CD4-positive, alpha-beta T cell treated with Interferon gamma for 1 hour (primary cell): ENCODE measurements around the gene RAB20.

Experiments
- DNase-seq: peaks from one replicate; pipeline ENCODE4 v3.0.0-alpha.2; 2020

RAB20 gene

DNA sequence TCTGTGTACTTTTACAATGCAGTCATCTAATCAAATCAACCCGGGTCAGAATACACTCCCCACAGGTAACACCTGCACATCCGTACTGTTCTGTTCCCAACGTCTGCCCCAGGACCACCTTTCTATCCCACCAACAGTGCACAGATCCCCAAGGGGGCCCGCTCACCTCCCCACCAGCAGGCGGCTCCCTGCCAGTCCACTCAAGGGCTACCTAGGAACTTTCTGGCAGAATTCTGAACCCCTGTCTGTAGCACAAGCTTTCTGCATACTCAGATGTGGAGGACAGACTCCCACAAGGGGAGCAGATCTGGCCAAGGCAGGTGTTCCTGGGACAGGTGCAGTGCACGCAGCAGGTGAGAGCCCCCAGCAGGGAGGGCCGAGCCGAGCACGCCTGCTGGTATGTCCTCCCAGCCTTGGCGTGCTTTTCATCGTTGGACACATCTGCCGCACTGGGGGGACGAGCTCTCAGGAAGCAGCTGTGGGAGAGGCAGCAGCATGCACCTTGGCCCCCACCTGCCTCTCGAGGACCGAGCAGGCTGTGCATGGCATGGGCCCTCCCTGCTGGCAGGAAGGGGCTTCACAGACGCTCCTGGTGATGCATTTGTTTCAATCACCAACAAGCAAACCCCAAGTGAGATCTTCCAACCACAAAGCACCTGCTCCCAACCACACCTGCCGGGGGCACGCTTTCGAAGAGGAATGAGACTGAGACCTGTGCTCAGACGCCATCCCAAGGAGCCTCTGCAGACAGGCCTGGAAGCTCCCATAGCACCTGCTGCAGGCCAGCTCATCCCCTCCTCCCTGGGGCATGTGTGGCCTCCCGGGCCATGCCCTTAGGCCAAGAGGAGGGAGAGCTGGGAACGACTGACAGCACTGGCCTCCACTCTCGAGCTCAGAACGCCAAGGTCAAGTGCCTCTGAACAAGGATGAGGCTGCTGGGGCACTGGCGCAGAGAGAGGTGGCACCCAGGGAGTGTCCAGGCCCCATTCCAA, 35.9 kb downstream of the RAB20 start:
- peak; percentile 16 for DNase-seq

- DNase-seq, result no peak
Observed at GRCh38 chr13:110524541-110525257, 36.8 kb downstream of the RAB20 start.

DNA sequence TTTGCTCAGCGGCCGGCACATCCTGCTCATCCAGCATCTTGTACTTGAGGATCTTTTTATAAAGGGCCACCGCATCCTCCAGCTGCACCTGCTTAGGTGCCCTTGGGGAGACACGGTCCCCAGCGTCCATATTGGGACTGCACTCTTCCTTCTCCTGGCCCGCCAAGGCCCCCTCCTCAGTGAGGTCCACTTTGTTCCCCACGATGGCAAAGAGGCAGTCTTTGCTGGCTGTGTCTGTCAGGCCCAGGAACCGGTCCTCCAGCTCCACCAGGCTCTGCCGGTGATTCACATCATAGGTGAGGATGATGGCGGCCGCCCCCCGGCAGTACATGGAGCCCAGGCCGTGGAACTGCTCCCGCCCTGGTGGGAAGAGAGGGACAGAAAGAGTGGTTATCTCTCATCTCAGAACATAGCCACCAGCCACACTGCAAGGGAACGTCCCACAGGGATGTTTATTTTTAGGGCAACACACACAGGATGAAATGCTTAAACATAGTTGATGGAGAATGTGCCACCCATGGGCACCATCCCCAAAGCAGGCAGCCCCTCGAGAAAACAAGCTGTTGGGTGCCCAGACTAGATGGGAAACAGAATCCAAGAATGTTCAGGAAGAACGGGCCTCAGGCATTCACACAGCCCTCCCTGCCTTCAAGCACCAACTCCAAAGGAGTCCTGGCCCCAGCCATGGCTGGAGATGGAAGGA, 37.5 kb downstream of the RAB20 start:
- no peak for DNase-seq

GRCh38 chr13:110523180-110523579, 38.3 kb downstream of the RAB20 start:
- DNase-seq, result no peak

DNA sequence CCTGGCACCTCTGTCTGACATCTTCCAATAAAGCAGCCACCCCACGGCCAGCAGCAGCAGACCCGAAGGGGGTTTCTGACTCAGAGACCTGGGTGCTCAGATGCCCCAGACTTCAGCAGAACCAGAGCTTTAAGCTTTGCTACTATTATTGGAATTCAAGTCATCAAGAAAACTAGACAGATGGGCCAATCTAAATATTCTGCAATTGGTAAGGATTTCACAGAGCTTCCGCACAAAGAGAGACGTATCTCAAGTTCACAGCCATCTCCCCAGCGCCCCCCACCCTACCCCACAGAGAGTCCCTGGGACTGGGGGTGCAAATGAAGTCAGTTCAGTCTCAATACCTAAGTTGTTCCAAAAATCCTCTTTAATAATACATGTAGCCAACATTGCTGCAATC, 38.8 kb downstream of the RAB20 start:
- no peak for DNase-seq

DNA sequence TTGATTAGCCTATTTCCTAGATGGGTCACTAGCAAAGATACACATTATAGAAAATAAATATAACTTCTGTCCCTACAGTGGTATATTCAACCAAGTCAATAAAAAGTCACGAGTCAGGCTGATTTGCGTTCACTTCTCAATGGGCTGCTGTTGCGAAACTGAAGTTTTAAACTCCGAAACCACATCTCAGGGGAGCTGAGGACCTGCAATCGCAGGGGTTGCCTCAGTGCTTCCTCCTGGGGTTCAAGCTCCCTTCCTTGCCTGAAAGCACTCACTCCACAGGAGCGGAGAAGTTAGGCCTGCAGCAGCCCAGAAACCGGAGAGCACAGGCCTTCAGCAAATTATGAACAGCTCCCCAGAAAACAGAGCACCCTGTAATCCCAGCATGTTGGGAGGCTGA, 39.6 kb downstream of the RAB20 start:
- peak; percentile 61 for DNase-seq

GRCh38 chr13:110521296-110521680, 40.2 kb downstream of the RAB20 start:
- no peak for DNase-seq

- DNase-seq, result peak; percentile 75
Observed at GRCh38 chr13:110520431-110521295, 40.9 kb downstream of the RAB20 start.

DNA sequence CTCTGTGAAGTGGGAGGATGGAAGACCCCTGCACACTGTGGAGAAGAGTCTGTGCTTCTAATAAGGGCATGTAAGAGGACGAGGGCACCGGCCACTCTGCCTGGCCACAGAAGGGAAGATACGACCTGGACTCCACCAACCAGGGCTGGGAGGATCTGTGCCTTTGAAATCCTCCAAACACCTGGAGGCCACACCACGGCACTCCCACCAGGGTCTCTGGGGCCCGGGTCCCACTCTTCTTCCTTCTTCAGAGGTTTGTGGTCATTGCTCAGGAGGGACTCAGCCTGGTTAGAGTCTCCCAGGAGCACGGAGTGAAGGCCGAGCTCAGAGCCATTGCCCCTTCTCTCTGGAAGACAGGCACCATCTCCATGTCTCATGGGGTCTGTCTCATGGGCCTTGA, 42.0 kb downstream of the RAB20 start:
- no peak for DNase-seq

DNA sequence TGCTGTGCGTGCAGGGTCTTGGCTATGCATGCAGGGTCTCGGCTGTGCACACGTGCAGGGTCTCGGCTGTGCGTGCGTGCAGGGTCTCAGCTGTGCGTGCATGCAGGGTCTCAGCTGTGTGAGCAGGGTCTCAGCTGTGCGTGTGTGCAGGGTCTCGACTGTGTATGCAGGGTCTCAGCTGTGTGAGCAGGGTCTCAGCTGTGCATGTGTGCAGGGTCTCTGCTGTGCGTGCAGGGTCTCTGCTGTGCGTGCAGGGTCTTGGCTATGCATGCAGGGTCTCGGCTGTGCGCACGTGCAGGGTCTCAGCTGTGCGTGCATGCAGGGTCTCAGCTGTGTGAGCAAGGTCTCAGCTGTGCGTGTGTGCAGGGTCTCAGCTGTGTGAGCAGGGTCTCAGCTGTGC, 42.5 kb downstream of the RAB20 start:
- DNase-seq, result no peak

- DNase-seq, result no peak
Observed at GRCh38 chr13:110518571-110518970, 43.0 kb downstream of the RAB20 start.

DNA sequence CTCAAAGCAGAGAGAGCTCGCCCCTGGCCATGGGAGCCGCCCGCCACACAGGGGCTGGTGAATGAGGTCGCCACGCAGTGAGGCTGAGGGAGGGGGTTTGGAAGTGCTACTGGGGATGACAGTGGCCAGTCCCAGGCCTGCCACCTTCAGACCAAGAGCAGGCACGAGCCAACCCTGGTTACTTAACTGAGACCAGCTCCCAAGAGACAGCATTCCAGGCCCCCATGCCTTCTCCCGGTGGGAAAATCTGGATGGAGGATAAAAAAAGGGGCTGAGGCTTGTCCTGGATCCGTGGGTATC, 43.3 kb downstream of the RAB20 start:
- DNase-seq, result no peak

- no peak for DNase-seq
Observed at GRCh38 chr13:110517505-110518225, 43.9 kb downstream of the RAB20 start.

DNA sequence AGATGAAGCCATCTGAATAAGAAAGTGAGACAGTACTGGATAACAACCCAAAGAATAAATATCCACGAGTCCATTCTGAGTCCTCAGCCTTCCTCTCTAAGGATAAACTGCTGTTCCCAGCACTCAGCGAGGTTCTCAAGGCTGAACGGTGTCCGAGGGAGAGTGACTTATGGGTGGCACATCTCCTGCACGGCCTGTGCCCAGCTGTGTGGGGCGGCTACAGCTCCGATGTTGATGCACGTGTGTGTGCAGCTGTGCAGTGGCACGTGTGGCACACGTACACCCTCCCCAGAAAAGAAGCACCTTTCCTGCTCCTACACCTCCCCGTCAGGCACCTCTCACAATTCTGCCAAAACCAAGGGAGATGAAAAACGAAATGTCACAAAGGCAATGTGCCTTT, 45.0 kb downstream of the RAB20 start:
- DNase-seq, result no peak

DNA sequence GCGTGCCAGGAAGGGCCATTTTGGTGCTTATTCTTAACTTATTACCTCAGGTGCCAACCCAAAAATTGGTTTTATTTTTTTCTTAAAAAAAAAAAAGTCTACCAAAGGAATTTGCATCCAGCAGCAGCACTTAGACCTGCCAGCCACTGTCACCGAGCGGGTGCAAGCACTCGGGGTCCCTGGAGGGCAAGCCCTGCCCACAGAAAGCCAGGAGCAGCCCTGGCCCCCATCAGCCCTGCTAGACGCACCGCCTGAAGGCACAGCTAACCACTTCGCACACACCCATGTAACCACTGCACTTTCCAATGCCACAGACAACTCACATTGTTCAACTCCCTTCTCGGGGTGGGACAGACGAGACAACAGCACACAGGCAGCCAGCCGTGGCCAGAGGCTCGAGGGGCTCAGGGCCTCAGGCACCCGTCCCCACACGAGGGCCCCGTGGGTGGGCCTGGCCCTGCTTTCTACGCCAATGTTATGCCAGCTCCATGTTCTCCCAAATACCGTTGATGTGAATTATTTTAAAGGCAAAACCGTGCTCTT, 49.3 kb downstream of the RAB20 start:
- no peak for DNase-seq

DNA sequence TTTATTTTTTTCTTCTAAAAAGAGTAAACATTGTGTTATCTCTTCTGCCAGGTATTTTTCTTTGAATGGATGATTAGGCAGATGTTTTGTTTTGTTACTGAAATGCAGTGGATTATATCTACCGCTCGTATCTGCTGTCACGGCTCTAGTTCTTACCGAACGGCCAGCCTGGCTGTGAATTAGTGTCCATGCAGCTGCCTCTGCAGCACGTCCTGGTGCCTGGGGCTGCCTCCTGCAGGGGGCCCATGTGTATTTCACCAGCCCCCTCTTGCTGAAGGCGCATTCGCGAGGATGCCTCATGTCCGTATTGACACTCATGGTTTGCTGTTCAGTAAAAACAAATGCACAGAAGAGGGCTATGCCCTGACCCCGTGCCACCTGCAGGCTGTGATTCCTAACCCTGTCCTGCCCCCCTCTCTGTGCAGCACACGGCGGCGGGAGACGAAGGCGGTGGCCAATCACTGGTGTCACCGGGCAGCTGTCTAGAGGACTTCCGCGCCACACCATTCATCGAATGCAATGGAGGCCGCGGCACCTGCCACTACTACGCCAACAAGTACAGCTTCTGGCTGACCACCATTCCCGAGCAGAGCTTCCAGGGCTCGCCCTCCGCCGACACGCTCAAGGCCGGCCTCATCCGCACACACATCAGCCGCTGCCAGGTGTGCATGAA, 49.9 kb downstream of the RAB20 start:
- no peak for DNase-seq

GRCh38 chr13:110509971-110510786, 51.3 kb downstream of the RAB20 start:
- DNase-seq, result peak; percentile 9

DNA sequence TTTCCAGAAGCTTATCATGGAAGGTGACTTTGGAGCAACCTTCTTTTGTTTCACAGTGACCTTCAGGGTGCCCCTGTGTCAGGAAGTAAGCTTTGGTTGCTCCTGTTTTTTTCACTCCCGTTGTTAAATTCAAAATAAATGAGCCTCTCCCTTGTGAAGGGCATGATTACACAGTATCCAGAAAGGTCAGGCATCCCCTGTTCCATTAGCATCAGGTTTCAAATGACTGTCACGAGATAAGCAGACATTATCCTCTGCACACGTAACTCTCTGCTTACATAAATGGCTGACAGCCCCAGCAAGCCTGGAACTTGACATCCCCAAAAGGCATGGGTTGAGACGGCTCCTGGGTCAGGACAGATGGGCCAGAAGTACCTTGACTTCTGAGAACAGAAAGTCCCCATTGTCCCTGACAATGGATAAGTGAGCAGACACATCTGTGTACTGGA, 52.0 kb downstream of the RAB20 start:
- DNase-seq, result no peak

- DNase-seq, result no peak
Observed at GRCh38 chr13:110507678-110508381, 53.7 kb downstream of the RAB20 start.
